Hematopoietic multipotent progenitor cell treated with erythropoietin and hydrocortisone succinate and interleukin-3 and kit ligand, for 8 days (in vitro differentiated cells): ENCODE results near the gene RALGPS1.

Experiments used
- DNase-seq: peaks from one replicate; pipeline ENCODE4 v3.0.0-alpha.2; 2015

Gene RALGPS1

GRCh38 chr9:126914458-126915280, at the start of gene RALGPS1:
TSS of gene RALGPS1 (plus strand) at chr9:126914782. CDS start at chr9:126962290, 47,508 bp downstream.
- DNase-seq = peak; percentile 91

- no peak for DNase-seq
Measured at GRCh38 chr9:126869368-126869767, 45.2 kb upstream of the RALGPS1 start.

- DNase-seq = no peak
Measured at GRCh38 chr9:126872516-126872915, 42.1 kb upstream of the RALGPS1 start.

- DNase-seq = no peak
Measured at GRCh38 chr9:126874546-126875314, 39.9 kb upstream of the RALGPS1 start.

GRCh38 chr9:126875756-126876510, 38.6 kb upstream of the RALGPS1 start:
- no peak for DNase-seq

- no peak for DNase-seq
Measured at GRCh38 chr9:126876531-126876930, 38.1 kb upstream of the RALGPS1 start.

- DNase-seq = no peak
Measured at GRCh38 chr9:126877418-126877817, 37.2 kb upstream of the RALGPS1 start.

GRCh38 chr9:126879288-126879687, 35.3 kb upstream of the RALGPS1 start:
- DNase-seq = no peak

- no peak for DNase-seq
Measured at GRCh38 chr9:126880226-126880946, 34.2 kb upstream of the RALGPS1 start.

- no peak for DNase-seq
Measured at GRCh38 chr9:126880947-126881332, 33.6 kb upstream of the RALGPS1 start.

GRCh38 chr9:126882746-126883145, 31.8 kb upstream of the RALGPS1 start:
- no peak for DNase-seq

- no peak for DNase-seq
Measured at GRCh38 chr9:126883636-126884035, 30.9 kb upstream of the RALGPS1 start.

GRCh38 chr9:126885131-126885641, 29.4 kb upstream of the RALGPS1 start:
- DNase-seq = no peak

- no peak for DNase-seq
Measured at GRCh38 chr9:126886034-126886822, 28.4 kb upstream of the RALGPS1 start.

GRCh38 chr9:126886897-126887296, 27.7 kb upstream of the RALGPS1 start:
- no peak for DNase-seq

GRCh38 chr9:126891676-126892075, 22.9 kb upstream of the RALGPS1 start:
- DNase-seq = no peak

GRCh38 chr9:126893079-126893478, 21.5 kb upstream of the RALGPS1 start:
- peak; percentile 19 for DNase-seq

- DNase-seq = no peak
Measured at GRCh38 chr9:126894052-126894603, 20.5 kb upstream of the RALGPS1 start.

GRCh38 chr9:126902210-126902609, 12.4 kb upstream of the RALGPS1 start:
- DNase-seq = no peak

- no peak for DNase-seq
Measured at GRCh38 chr9:126904586-126904985, 10.0 kb upstream of the RALGPS1 start.

- DNase-seq = no peak
Measured at GRCh38 chr9:126906091-126906490, 8.5 kb upstream of the RALGPS1 start.
